HL-60/S4 (cell line): ENCODE data around the gene NMNAT3.

Source experiments
- in situ Hi-C: fragments of 300-500 bp; cut with MboI; formaldehyde crosslinking; loops from 2 replicates; pipeline ENCODE4 v1.14.3; 2022; ENCODE audit warnings: low sequenced_read_pairs

NMNAT3 gene

GRCh38 chr3:139676108-139676507, 1.7 kb downstream of the NMNAT3 start:
- in situ Hi-C loops, result no loop called here

- in situ Hi-C loops, result no loop called here
Measured at GRCh38 chr3:139675327-139675726, 2.4 kb downstream of the NMNAT3 start.

- in situ Hi-C loops, result no loop called here
Measured at GRCh38 chr3:139674571-139675260, 3.1 kb downstream of the NMNAT3 start.

GRCh38 chr3:139672884-139673283, 4.9 kb downstream of the NMNAT3 start:
- in situ Hi-C loops, result no loop called here

- in situ Hi-C loops, result no loop called here
Measured at GRCh38 chr3:139671863-139672646, 5.7 kb downstream of the NMNAT3 start.

DNA sequence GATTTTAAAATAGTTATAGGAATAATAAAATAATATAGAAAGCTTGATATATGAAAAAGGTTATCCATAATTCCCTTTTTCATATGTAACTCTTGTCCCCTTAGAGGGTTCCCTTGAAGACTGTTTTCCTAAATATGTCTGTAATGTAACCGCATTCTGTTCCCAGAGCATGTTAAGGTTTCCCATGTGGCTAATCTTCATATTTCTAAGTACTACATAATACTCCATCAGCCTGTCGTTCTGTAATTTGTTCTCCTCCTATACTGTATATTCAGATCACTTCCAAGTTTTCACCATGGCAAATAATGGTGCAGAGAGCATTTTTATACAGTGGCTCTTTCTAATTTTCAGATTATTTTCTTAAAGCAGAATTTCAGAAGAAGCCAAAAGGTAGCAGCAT, 6.7 kb downstream of the NMNAT3 start:
- in situ Hi-C loops, result no loop called here

GRCh38 chr3:139670196-139670595, 7.6 kb downstream of the NMNAT3 start:
- in situ Hi-C loops, result no loop called here

DNA sequence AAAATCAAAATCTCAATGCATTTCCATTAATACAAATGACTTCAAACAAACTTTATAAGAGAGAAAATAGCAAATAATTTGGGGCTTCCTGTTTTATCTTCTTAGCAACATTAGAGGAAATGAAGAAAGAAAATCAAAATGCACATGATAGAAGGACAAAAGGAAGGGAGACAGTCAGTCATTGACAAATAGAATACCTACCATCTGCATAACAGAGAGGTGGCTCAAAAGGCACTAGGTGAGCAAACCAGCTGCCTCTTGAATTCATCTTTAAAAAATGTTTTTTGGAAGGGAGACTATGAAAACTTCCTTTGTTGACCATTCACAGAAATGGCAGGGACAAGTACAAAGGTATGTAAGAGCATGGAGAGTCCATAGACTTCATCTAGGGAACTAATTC, 9.4 kb downstream of the NMNAT3 start:
- in situ Hi-C loops, result no loop called here

DNA sequence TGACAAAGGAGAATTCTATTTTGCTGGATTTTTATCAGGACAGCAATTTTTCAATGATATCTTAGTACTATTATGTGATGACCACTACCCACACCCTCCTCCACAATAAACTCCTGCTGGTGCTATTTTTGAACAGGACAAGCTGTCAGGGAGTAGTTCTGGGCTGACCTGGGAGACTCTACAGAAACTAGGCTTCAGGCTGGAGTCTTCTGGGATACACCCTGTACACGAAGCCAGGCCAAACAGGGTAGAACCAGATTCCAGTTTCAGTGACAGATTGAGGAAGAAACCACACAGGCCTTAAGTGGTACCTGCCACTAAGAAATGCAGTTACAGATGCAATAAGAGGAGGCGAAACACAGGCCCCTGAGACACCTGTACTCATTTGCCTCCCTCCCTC, 12.8 kb downstream of the NMNAT3 start:
- in situ Hi-C loops, result no loop called here

GRCh38 chr3:139660269-139660668, 17.5 kb downstream of the NMNAT3 start:
- in situ Hi-C loops, result no loop called here

- in situ Hi-C loops, result no loop called here
Measured at GRCh38 chr3:139659511-139659910, 18.3 kb downstream of the NMNAT3 start.

DNA sequence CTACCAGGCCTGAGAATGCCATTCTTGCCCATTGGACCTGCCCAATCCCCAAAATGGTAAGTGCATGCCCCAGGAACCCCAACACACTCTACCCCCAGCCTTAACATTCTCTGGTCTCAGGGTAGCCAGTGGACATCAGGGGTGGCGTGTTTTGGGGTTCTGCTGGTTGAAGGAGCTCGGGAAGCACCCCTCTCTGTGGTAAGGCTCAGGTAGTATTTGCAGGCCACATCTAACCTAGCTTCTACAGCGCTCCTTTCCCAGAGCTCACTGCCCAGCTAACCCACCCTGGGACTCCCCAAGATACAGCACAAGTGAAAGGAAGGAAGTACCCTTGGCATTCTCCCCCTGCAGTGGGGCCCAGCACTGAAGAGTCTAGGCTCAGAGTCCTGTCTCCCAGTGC, 19.8 kb downstream of the NMNAT3 start:
- in situ Hi-C loops, result no loop called here

DNA sequence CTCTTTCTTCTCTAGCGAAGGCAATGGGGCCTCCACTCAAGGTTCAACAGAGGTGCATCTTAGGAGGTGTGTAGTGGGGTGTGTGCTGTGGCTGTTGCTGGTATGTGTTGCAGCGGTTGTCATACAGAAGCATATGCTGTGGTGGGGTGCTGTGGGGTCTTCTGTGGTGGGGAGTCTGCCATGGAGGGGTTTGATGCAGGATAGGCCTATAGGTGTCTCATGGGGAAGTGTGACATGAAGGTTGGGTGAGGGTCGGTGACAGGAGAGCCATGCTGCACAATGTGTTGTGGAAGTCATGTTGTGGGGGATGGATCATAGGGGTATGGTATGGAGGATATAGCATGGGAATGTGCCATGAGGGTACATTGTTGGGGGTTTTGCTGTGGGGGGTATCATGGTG, 20.3 kb downstream of the NMNAT3 start:
- in situ Hi-C loops, result no loop called here

- in situ Hi-C loops, result no loop called here
Measured at GRCh38 chr3:139655909-139656595, 21.7 kb downstream of the NMNAT3 start.

DNA sequence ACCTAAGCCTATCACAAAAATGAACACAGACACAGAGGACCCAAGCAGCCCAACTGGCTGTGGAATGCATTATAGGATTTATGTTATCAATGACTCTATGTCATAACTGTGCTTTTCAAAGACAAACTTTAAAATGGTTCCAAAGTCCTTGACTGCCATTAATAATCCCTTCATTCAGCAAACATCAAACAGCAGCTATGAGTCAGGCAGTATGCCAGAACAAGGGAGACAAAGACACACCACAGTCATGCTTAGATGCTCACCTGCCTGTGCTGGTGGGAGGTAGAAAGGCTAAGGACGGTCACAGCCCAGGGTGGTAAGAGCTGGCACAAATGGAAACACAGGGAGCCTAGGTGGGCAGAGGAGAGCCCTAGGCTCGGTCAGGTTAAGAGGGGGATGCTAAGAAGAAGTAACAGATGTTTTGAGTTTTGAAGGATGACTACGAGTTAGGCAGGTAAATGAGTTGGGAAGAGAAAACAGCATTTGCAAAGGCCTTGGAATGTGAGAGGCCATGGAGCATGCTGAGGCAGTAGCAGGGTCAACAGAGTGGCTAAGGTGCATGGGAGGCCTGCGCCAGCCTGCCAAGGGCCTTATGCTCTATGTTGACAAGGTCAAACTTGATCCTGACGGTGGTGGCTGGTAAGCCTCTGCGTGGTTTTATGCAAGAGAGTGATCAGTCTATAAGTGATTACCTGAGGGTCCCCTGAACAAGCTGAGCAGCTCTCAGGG, 23.0 kb downstream of the NMNAT3 start:
- in situ Hi-C loops, result no loop called here

DNA sequence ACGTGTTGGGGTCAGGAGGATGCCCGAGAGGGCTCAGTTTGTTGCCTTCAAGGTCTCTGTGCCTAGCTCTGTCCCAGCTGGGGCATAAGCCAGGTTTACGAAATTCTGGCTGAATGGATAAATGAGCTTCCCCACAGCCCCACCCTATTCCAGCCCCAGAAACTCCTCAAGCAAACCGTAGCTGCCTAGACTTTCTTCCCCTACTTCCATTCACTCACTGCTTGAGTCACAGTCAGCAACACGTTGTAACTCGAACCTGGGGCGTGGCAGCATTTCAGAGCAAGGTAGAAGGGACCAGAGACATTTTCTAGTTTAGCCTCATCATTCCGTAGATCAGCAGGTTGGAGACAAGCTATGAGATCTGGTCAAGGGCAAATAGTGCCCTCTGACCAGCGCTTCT, 24.2 kb downstream of the NMNAT3 start:
- in situ Hi-C loops, result no loop called here

GRCh38 chr3:139652561-139652960, 25.2 kb downstream of the NMNAT3 start:
- in situ Hi-C loops, result no loop called here

GRCh38 chr3:139647866-139648435, 29.8 kb downstream of the NMNAT3 start:
- in situ Hi-C loops, result no loop called here

GRCh38 chr3:139646512-139646911, 31.3 kb downstream of the NMNAT3 start:
- in situ Hi-C loops, result no loop called here

- in situ Hi-C loops, result no loop called here
Measured at GRCh38 chr3:139642996-139643395, 34.8 kb downstream of the NMNAT3 start.

- in situ Hi-C loops, result no loop called here
Measured at GRCh38 chr3:139640456-139640855, 37.3 kb downstream of the NMNAT3 start.
